Activated CD8-positive, alpha-beta T cell treated with anti-CD3 and anti-CD28 coated beads for 36 hours (primary cell): ENCODE measurements around the gene RALGAPA1. TPM values are rescaled to one million over a fixed set of nuclear protein-coding genes. Genes with fewer than 3 reads are reported as not detected.
"Not testable (repeated sequence)": the region's sequence is repeated elsewhere in the genome, so short reads cannot be mapped to it uniquely, and the experiment has no call there.

Experiments
- ATAC-seq: fragments of 200-7000 bp; cut with Tn5 transposase; one replicate; pipeline ENCODE4 v1.10.0; 2021; ENCODE audit warnings: mild to moderate bottlenecking, moderate library complexity
- CTCF ChIA-PET: fragments of 350-600 bp; sonication (Branson Sonifier 250); formaldehyde crosslinking; loops from one replicate; lab custom pipeline; 2021; ENCODE audit warnings: antibody characterized with exemption; lab: Charles Lee
- POLR2A ChIA-PET: fragments of 350-600 bp; sonication (Branson Sonifier 250); formaldehyde crosslinking; loops from one replicate; lab custom pipeline; 2021; ENCODE audit warnings: antibody characterized with exemption; lab: Charles Lee
- DNase-seq: peaks from one replicate; pipeline ENCODE4 v3.0.0-alpha.2; 2020
- H3K27ac Mint-ChIP-seq: one replicate; pipeline ENCODE4 v1.8.0; 2021; ENCODE audit warnings: mild to moderate bottlenecking, mixed read lengths
- H3K27me3 Mint-ChIP-seq: one replicate; pipeline ENCODE4 v1.8.0; 2021; ENCODE audit warnings: mixed read lengths
- H3K36me3 Mint-ChIP-seq: one replicate; pipeline ENCODE4 v1.8.0; 2021; ENCODE audit warnings: low read depth, mixed read lengths
- H3K4me1 Mint-ChIP-seq: one replicate; pipeline ENCODE4 v1.8.0; 2021; ENCODE audit warnings: low read depth, mixed read lengths
- H3K4me3 Mint-ChIP-seq: one replicate; pipeline ENCODE4 v1.8.0; 2021; ENCODE audit warnings: mild to moderate bottlenecking, moderate library complexity, mixed read lengths
- H3K9me3 Mint-ChIP-seq: one replicate; pipeline ENCODE4 v1.8.0; 2021; ENCODE audit warnings: mixed read lengths
- intact Hi-C: fragments of 100-400 bp; cut with micrococcal nuclease; formaldehyde crosslinking; loops from one replicate; pipeline ENCODE4 v1.10.0; 2022
- total RNA-seq, 2 experiments: library from RNA; stranded (reverse); gene quantifications; one replicate each; pipeline ENCODE4 v1.2.3, GENCODE V29; 2021
- TF ChIP-seq, protein P1 (sequence below): fragments of 200-600 bp; IDR thresholded peaks from one replicate; pipeline ENCODE4 v1.8.0; 2022; ENCODE audit warnings: antibody characterized with exemption, mild to moderate bottlenecking

Gene RALGAPA1
- total RNA-seq, 2 experiments from 2014 or later, result 23.7 to 26.5 TPM

DNA sequence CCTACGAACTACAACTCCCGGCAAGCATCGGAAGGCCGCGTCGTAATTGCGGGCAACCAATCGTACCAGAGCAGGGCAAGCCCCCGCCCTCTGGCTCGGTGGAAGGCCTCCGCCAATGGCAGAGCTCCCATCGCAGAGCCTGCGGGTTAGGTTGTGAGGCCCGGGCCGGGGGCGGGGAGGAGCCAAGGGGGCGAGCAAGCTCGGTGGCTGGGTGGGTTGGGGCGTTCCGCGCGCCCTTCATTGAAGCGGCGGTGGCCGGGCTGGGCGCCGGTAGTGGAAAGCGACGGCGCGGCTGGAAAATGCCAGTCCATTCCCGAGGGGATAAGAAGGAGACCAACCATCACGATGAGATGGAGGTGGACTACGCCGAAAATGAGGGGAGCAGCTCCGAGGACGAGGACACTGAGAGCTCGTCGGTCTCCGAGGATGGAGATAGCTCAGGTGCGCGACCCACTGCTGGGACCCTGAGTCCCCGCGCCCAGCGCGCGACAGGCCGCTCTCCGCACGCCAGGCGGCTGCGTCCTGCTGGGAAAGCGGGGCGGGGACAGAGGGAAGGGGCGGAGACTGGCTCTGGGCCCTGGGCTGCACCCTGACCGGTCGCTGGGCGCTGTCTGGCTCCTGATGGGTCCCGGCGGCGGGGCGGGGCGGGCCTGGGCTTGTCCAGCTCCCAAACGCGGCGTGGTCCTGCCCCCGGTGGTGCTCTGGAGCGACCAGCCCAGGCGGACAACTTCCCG is 17.3 kb upstream of the RALGAPA1 start, which contains the start of gene BRMS1L:
Gene BRMS1L (plus strand): TSS at position 121 of the 734 bp plus-strand sequence. CDS start 179 bp downstream, at position 300.
- Mint-ChIP-seq H3K4me3 (peak within 1 kb of the TSS; percentile 80), H3K27ac (peak within 1 kb of the TSS; percentile 76), H3K9me3 (no peaks in the 10 kb centered on the region), H3K4me1 (peaks cover 21% of the 10 kb centered on the region), H3K27me3 (no peaks in the 10 kb centered on the region), H3K36me3 (peaks cover 3% of the 10 kb centered on the region)
- POLR2A ChIA-PET, result interaction anchor here (0.9 to 1.2 kb wide), 3 partner anchors 9 to 491 kb away, joined by 3 to 6 read pairs (median 3); no protein-coding TSS in a partner anchor
- peak; percentile 98 for ATAC-seq
- CTCF ChIA-PET, result interaction anchor here (0.9 to 2.5 kb wide), 7 partner anchors 8 to 405 kb away, joined by 3 to 12 read pairs (median 4); no protein-coding TSS in a partner anchor
- TF ChIP-seq, protein P1, sequence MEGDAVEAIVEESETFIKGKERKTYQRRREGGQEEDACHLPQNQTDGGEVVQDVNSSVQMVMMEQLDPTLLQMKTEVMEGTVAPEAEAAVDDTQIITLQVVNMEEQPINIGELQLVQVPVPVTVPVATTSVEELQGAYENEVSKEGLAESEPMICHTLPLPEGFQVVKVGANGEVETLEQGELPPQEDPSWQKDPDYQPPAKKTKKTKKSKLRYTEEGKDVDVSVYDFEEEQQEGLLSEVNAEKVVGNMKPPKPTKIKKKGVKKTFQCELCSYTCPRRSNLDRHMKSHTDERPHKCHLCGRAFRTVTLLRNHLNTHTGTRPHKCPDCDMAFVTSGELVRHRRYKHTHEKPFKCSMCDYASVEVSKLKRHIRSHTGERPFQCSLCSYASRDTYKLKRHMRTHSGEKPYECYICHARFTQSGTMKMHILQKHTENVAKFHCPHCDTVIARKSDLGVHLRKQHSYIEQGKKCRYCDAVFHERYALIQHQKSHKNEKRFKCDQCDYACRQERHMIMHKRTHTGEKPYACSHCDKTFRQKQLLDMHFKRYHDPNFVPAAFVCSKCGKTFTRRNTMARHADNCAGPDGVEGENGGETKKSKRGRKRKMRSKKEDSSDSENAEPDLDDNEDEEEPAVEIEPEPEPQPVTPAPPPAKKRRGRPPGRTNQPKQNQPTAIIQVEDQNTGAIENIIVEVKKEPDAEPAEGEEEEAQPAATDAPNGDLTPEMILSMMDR, result no peak
- intact Hi-C loops, result no loop called here
- peak; percentile 99 for DNase-seq

DNA sequence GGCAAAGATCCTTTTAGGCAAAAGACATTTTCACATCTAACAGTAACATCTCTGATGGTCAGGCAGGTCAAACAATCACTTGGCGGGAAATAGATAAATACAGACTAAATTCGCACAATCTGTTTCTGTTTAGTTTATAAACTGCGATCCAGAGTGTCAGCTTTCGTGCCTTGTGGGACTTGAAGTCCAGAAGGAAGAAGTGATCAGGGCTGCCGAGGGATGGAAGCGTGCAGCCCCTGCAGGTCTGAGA is 16.8 kb upstream of the RALGAPA1 start:
- POLR2A ChIA-PET, result interaction anchor here (0.9 to 1.2 kb wide), 2 partner anchors 9 to 137 kb away, joined by 3 to 6 read pairs; no protein-coding TSS in a partner anchor
- H3K4me1 Mint-ChIP-seq, result peaks cover 21% of the 10 kb centered on the region
- intact Hi-C loops, result no loop called here
- peaks cover 2% of the 10 kb centered on the region for H3K36me3 Mint-ChIP-seq
- no peaks in the 10 kb centered on the region for H3K27me3 Mint-ChIP-seq
- H3K9me3 Mint-ChIP-seq, result no peaks in the 10 kb centered on the region
- peak overlapping the region; percentile 80 for H3K4me3 Mint-ChIP-seq
- ATAC-seq (no peak), DNase-seq (no peak)
- H3K27ac Mint-ChIP-seq, result peak overlapping the region; percentile 76
- TF ChIP-seq, protein P1, result no peak
- CTCF ChIA-PET, result interaction anchor here (0.9 to 2.5 kb wide), 6 partner anchors 8 to 404 kb away, joined by 3 to 12 read pairs (median 4); no protein-coding TSS in a partner anchor

DNA sequence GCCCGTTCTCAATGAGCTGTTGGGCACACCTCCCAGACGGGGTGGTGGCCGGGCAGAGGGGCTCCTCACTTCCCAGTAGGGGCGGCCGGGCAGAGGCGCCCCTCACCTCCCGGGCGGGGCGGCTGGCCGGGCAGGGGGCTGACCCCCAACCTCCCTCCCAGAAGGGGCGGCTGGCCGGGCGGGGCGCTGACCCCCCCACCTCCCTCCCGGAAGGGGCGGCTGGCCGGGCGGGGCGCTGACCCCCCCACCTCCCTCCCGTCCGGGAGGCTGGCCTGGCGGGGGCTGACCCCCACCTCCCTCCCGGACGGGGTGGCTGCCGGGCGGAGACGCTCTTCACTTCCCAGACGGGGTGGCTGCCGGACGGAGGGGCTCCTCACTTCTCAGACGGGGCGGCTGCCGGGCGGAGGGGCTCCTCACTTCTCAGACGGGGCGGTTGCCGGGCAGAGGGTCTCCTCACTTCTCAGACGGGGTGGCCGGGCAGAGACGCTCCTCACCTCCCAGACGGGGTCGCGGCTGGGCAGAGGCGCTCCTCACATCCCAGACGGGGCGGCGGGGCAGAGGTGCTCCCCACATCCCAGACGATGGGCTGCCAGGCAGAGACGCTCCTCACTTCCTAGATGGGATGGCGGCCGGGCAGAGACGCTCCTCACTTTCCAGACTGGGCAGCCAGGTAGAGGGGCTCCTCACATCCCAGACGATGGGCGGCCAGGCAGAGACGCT is 15.5 kb upstream of the RALGAPA1 start:
- H3K27me3 Mint-ChIP-seq, H3K9me3 Mint-ChIP-seq, POLR2A ChIA-PET, ATAC-seq, H3K27ac Mint-ChIP-seq, H3K36me3 Mint-ChIP-seq, intact Hi-C loops, DNase-seq: not testable (repeated sequence)
- CTCF ChIA-PET, result interaction anchor here (2.5 kb wide), 1 partner anchor 10 kb away, joined by 12 read pairs; no protein-coding TSS in a partner anchor
- Mint-ChIP-seq H3K4me3 (peak overlapping the region; percentile 80), H3K4me1 (peaks cover 21% of the 10 kb centered on the region)

DNA sequence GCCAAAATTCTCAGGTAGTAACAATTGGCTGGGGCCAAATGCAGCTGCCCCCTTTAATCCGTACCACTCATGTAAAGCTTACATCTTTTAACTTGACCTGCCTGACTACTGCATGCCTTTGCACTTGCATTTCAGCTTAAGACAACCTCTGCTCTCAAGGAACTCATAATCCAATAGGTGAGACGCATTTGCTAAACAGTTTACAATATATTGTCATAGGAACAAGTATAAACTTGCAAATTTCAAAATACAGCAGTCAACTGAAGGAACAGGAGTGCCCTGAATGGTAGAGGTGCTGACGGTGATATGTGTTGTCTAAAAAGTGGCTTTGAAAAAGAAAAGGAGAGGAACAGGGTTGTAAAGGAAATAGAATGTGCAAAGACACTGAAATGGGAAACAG is 13.4 kb upstream of the RALGAPA1 start:
- H3K27ac Mint-ChIP-seq, result no peak overlapping the region
- ChIA-PET POLR2A (no interaction called here), CTCF (interaction anchor here (0.6 to 2.0 kb wide), 19 partner anchors 9 to 689 kb away, joined by 3 to 15 read pairs (median 4); partner anchors contain the start of gene RALGAPA1)
- no peaks in the 10 kb centered on the region for H3K9me3 Mint-ChIP-seq
- DNase-seq (no peak), ATAC-seq (no peak)
- intact Hi-C loops, result no loop called here
- TF ChIP-seq, protein P1, result no peak
- no peak overlapping the region for H3K4me3 Mint-ChIP-seq
- H3K4me1 Mint-ChIP-seq, result peaks cover 10% of the 10 kb centered on the region
- no peaks in the 10 kb centered on the region for H3K36me3 Mint-ChIP-seq
- H3K27me3 Mint-ChIP-seq, result no peaks in the 10 kb centered on the region

DNA sequence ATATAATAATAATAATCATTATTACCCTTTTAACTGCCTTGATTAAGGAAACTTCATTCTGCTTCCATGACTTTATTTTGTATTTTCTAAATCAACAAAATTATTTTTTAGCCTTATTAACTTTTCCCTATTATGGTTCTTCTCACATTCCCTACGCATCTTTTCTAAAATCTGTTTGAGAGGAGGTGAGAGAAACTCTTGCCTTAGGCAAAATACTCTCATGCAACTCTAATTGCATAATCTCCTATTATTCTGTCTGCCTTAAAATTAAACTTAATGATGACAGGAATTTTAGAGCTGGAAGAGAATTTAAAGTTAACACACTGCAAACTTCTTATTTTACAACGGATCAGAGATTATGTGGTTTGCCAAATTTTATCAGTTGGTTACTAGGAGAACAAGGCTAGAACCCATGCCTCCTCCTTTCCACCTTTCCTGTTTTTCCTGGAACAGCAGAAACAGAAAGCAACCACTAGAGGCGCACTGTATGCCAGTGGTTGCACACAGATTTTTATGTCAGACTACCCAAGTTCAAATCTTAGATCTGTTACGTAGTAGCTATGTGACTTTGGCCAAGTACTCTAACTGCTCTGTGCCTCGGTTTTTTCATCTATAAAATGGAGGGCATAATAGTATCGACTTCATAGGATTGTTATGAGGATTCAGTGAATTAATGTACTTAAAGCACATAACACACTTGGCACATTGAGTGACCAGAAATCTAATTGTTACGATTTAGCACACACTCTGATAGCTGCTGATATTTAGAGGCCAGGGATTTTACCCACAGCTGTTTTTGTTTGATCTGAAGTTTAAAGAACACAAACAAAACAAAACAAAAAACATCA is 12.7 kb upstream of the RALGAPA1 start:
- H3K36me3 Mint-ChIP-seq, result no peaks in the 10 kb centered on the region
- H3K27me3 Mint-ChIP-seq, result no peaks in the 10 kb centered on the region
- intact Hi-C loops, result no loop called here
- H3K9me3 Mint-ChIP-seq, result no peaks in the 10 kb centered on the region
- no peak overlapping the region for H3K4me3 Mint-ChIP-seq
- TF ChIP-seq, protein P1, result peak; percentile 82
- DNase-seq (peak; percentile 17), ATAC-seq (no peak)
- CTCF ChIA-PET, result interaction anchor here (0.6 to 2.0 kb wide), 20 partner anchors 8 to 688 kb away, joined by 3 to 15 read pairs (median 4); partner anchors contain the start of gene RALGAPA1
- H3K27ac Mint-ChIP-seq, result no peak overlapping the region
- H3K4me1 Mint-ChIP-seq, result peaks cover 3% of the 10 kb centered on the region
- POLR2A ChIA-PET, result no interaction called here
